NOMO-1 treated with dmso at 0.1 percent for 144 hours (cell line): ENCODE data around the gene SPINT1.

Source experiments
- DNase-seq: peaks from one replicate; lab custom pipeline; 2025; ENCODE audit not compliant: unreplicated experiment; lab: John Stamatoyannopoulos, UW

SPINT1 gene

DNA sequence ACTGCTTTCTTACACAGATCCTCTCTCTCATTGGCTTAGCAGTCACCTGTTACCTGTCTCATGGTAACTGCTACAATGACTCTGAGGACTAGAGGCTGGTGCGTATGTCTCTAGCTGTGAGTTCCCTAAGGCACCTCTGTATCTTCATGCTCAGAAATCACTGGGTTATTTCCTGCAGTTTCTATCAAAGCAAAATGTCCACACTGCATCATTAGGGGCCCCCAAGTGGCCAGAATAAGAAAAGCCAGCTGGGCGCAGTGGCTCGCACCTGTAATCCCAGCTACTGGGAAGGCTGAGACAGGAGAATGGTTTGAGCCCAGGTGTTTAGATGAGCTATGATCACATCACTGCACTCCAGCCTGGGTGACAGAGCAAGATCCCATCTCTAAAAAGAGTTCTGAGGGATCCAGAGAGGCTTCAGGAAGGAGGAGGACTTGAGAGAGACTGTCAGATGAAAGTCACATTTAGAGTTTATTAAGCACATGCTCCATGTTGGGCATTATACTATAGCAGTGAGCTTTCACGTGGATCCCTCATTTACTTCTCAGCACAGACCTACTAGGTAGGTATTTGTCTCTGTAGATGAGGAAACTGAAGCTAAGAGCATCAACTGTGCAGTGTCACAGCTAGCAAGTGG, 48.1 kb downstream of the SPINT1 start:
- DNase-seq: no peak

DNA sequence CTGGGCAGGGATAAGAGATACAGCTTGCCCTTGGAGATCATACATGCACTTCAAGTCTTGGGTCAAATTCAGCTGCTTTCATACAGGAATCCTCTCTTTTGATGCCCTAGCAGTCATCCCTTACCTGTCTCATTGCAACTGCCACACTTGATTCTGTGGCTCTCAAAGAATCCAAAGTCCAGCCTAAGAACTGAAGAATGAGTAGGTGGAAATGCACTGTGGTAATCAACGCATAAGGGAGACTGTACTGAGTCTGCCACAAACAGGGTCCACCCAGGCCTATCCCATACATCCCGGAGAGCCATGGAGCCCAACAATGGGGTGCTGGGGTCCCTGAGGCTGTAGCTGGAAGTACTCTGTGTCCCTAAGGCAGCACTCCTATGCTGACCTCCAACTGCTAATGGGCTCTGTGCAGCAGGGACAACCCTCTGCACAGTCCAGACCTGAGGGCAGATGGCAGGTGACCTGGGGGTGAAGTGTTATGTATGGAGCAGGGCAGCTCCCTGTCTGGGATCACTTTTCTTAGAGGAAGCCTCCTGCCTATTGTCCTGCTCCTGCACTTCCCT, 48.7 kb downstream of the SPINT1 start:
- no peak for DNase-seq

DNA sequence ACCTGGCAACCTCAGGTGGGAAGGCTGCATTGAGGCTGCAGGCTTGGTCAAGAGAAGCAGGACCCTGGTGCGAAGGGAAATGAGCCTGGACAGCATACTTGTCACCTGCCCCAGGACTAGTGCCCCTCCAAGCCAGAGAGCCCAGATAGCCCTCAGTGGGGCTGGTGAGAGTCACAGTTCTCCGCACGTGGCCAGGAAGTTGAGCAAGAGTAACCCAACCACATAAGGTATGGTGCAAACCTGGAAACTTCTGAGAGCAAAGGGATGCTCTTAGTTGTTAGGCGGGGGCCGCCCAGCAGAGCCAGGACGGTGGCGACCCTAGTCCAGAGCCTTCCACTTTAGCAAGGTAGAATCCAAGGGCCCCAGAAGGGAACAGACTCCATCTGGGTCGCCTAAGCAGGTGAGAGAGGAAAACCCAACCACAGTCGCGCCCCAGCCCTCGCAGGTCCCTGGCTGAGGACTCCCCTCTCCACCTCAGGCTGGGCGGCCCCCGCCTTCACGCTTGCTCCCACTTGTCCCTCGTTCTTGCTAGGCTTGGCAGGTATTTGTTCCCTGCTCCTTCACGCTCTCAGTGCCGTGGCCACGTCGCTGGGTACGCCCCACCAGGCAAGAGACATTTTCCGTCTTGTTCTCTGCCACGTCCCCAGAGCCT, 49.3 kb downstream of the SPINT1 start:
- DNase-seq: peak; percentile 36

DNA sequence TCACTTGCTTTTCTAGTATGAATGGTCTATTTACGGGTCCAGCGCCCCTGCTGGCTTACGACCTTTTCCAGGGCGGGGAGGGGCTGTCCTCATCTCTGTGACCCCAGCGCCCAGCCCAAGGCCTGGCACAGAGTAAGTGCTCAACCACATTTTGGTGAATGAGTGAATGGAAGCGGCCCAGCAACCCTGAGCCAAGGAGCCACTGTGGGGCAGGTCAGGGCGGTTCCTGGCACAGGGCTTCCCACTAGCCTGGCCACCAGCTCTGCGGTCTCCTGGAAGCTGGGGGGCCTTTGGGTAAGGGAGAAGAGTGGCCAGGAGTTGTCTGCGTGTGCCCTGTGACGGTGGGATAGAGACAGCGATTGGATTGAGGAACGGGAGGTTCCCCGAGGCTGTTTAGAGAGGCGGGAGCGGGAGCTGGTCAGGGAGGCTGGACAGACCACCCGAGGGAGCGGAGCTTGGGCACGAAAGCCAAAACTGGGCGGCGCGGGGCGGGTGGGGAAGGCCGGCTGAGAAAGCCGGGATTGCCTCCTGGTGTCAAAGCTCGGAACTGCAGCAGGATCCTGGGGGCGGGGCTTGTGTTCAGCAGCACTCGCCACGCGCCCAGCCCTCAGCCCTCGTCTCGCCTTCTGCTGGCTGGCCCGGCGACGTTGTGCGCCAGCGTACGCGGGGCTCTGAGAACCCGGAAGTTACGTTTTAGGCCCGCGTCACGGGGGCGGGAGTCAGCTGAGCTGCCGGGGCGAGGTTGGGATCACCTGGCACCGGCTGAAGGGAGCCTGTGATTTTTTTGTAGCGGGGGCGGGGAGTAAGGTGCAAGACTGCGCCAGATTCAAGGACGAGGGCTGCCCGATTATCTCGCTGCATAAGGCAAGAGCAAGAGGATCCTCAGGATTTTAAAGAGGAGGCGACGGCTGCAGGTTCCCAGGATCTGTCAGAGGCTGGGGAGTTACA, 50.2 kb downstream of the SPINT1 start, which contains the start of gene VPS18:
Gene VPS18 (plus strand): TSS at position 718 of the 948 bp plus-strand sequence. CDS start 319 bp downstream, outside the sequence.
- DNase-seq: peak; percentile 96

DNA sequence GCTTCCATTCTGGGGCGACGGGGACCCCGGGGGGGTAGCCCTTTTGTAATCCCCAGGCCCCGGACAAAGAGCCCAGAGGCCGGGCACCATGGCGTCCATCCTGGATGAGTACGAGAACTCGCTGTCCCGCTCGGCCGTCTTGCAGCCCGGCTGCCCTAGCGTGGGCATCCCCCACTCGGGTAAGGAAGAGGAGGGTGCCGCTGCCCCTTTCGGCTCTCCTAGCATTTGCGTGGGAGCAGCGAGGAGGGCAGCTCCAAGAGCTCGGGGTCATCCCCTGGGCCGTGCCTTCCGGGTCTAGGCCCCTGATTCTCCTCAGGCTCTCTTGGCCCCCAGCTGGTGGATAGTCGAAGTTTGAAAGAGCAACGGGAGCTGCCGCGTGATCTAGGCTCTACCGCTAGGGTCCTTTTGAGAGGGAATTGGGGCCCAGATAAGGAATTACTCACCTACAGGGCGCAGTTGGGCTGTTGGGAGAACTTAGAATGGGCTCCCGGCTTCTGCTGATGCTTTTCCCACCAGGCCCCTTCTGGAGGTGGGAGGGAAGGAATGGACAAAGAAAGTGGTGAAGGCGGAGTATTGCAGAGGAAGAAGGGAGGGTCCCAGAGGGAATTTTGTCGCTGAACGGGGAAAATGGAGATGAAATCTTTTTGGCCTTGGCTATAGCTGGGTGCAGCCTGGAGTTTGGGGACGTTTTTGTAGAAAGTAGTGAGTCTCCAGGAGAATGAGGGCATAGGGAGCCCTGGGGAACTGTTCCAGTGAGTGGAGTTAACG, 51.0 kb downstream of the SPINT1 start:
- peak; percentile 70 for DNase-seq

DNA sequence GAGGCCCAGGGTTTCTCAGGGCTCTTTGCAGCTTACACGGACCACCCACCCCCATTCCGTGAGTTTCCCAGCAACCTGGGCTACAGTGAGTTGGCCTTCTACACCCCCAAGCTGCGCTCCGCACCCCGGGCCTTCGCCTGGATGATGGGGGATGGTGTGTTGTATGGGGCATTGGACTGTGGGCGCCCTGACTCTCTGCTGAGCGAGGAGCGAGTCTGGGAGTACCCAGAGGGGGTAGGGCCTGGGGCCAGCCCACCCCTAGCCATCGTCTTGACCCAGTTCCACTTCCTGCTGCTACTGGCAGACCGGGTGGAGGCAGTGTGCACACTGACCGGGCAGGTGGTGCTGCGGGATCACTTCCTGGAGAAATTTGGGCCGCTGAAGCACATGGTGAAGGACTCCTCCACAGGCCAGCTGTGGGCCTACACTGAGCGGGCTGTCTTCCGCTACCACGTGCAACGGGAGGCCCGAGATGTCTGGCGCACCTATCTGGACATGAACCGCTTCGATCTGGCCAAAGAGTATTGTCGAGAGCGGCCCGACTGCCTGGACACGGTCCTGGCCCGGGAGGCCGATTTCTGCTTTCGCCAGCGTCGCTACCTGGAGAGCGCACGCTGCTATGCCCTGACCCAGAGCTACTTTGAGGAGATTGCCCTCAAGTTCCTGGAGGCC, 55.8 kb downstream of the SPINT1 start:
- no peak for DNase-seq

DNA sequence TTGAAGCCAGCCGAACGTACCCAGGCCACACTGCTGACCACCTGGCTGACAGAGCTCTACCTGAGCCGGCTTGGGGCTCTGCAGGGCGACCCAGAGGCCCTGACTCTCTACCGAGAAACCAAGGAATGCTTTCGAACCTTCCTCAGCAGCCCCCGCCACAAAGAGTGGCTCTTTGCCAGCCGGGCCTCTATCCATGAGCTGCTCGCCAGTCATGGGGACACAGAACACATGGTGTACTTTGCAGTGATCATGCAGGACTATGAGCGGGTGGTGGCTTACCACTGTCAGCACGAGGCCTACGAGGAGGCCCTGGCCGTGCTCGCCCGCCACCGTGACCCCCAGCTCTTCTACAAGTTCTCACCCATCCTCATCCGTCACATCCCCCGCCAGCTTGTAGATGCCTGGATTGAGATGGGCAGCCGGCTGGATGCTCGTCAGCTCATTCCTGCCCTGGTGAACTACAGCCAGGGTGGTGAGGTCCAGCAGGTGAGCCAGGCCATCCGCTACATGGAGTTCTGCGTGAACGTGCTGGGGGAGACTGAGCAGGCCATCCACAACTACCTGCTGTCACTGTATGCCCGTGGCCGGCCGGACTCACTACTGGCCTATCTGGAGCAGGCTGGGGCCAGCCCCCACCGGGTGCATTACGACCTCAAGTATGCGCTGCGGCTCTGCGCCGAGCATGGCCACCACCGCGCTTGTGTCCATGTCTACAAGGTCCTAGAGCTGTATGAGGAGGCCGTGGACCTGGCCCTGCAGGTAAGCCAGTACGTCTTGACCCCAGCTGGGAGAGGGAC, 56.6 kb downstream of the SPINT1 start:
- no peak for DNase-seq

DNA sequence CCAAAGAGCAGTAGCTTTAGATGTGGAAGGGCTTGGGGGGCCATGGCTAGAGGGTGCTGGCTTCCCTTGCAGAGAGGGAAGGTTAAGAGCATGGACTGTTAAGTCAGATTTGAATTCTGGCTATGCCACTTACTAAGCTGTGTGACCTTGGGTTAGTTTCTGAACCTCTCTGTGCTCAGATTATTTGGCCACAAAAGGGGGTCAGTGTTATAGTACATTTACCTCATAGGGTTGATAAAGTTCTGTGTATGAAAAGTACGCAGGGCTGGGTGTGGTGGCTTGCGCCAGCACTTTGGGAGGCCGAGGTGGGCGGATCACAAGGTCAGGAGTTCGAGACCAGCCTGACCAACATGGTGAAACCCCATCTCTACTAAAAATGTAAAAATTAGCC, 57.2 kb downstream of the SPINT1 start:
- DNase-seq: no peak

DNA sequence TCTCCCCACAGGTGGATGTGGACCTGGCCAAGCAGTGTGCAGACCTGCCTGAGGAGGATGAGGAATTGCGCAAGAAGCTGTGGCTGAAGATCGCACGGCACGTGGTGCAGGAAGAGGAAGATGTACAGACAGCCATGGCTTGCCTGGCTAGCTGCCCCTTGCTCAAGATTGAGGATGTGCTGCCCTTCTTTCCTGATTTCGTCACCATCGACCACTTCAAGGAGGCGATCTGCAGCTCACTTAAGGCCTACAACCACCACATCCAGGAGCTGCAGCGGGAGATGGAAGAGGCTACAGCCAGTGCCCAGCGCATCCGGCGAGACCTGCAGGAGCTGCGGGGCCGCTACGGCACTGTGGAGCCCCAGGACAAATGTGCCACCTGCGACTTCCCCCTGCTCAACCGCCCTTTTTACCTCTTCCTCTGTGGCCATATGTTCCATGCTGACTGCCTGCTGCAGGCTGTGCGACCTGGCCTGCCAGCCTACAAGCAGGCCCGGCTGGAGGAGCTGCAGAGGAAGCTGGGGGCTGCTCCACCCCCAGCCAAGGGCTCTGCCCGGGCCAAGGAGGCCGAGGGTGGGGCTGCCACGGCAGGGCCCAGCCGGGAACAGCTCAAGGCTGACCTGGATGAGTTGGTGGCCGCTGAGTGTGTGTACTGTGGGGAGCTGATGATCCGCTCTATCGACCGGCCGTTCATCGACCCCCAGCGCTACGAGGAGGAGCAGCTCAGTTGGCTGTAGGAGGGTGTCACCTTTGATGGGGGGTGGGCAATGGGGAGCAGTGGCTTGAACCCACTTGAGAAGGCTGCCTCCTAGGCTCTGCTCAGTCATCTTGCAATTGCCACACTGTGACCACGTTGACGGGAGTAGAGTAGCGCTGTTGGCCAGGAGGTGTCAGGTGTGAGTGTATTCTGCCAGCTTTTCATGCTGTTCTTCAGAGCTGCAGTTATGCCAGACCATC, 59.0 kb downstream of the SPINT1 start:
- peak; percentile 97 for DNase-seq

DNA sequence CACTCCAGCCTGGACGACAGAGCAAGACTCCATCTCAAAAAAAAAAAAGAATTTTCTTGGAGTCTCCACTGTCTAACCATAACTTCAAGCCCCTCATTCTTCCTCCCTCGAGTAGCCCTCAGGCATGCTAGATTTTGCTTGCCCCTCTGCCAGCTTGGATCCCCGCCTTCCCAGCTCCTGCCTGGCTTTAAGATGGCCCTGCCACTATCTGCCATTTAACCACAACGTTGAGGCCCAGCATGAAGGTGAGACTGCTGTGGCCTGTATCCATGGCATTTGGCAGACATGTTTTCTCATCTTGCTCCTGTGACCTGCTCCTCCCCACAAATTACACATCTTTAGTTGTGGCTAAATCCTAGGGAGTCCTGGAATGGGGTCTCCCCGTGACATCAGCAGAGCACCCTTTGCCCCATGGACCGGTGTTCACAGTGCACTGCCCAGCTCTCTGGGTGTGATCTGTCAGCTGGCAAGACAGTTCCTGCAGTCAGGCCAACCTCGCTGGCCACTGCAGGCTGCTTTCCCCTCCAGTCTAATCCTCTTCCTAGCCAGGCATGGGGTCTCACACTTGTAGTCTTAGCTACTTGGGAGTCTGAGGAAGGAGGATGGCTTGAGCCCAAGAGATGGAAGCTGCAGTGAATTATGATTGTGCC, 60.8 kb downstream of the SPINT1 start:
- no peak for DNase-seq

DNA sequence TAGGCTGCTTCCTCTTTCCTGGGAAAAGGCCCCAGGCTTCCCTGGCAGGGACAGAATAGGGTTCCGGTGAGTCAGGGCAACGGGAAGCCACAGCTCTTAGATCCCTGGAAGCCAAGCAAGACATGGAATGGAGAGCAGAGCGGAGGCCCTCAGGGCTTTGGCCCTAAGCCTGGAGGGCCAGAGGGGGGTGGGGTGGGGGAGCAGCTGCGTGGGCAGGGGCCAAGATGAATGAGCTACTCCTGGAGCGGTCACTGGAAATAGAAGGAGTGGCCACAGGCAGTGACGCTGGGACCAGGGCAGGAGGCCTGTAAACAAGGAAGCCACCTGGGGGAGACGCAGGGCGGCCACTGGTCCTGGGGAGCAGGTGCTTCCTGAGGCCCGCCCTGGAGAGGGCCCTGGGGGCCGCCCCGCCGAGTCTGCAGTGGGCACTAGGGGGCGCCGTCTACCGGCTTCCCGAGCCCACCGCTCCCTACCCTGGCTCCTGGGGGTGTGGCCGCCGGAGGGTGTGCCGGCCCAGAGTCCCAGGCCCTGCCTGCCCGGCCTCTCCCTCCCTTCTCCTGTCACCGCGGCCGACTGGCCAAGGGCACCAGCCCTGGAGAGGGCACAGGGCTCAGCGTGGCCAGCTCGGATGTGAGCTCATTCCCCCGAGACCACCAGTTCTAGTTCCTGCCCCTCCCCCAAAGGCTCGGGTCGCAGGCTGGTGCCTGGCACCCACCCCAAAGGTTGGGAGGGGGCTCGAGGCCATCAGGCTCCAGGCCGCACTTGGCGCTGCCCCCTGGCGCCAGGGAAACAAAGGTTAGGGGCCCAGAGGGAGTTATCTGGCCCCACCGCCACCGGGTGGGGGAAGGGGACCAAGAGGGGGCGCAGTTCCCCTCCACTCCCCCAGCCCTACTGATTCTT, 62.5 kb downstream of the SPINT1 start:
- peak; percentile 53 for DNase-seq

DNA sequence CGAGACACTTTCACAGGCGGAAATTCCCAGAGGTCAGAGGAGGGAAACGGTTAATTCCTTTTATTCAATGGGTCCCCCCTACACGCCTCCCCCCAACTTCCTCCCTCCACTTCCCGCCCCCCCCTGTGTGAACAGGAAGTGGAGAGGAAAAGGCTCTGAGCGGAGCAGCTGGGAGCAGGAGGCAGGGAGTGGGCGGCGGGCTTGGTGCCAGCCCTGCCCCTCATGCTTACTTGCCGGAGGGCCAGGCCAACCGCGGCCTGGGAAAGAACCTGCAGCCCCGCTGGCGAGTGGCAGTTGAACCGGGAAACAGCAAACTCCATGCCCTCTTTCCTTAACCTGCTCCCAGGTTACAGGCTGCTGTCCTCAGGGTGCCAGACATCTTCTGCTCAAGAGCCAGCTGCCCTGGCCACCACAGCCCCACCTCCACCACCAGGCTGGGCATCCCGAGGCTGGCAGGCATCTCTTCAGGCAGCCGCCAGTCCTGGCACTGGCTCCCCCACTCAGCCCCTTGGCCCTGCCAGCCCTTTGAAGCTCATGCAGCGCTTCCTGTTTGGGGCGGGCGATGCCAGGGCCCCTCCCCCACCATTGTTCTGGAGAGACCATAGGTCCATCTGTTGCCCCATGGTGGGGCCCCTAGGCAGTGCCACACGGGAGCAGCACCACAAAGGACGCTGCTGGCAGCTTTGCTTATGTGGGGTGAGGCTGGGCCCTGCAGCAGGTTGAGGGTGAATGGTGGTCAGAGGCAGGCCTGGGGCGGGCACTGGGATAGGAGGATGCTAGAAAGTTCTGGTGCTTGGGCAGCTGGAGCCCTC, 63.3 kb downstream of the SPINT1 start:
- DNase-seq: no peak
